GM06990 (cell line): ENCODE results near the gene ZNF57.

Source experiments
- DNase-seq: peaks from one replicate; pipeline ENCODE4 v3.0.0-alpha.2; 2011; ENCODE audit not compliant: insufficient read length; ENCODE audit errors: extremely low read depth
- H3K27me3 ChIP-seq: replicated peaks from 2 replicates; pipeline ENCODE4 v1.6.0; 2011; ENCODE audit warnings: low read length; ENCODE audit not compliant: control insufficient read depth, insufficient read depth
- H3K36me3 ChIP-seq: 2 replicates; pipeline ENCODE4 v1.5.1; 2011; ENCODE audit warnings: low read length; ENCODE audit not compliant: control insufficient read depth, insufficient read depth
- H3K4me3 ChIP-seq: replicated peaks from 2 replicates; pipeline ENCODE4 v1.5.1; 2011; ENCODE audit warnings: low read depth, mild to moderate bottlenecking, control low read depth, low read length
- TF ChIP-seq, protein P1 (sequence below): IDR thresholded peaks from 2 replicates; pipeline ENCODE4 v1.5.1; 2011; ENCODE audit warnings: low read length, control low read depth, mild to moderate bottlenecking, inconsistent platforms; ENCODE audit not compliant: insufficient read depth, poor library complexity, severe bottlenecking

ZNF57 gene

DNA sequence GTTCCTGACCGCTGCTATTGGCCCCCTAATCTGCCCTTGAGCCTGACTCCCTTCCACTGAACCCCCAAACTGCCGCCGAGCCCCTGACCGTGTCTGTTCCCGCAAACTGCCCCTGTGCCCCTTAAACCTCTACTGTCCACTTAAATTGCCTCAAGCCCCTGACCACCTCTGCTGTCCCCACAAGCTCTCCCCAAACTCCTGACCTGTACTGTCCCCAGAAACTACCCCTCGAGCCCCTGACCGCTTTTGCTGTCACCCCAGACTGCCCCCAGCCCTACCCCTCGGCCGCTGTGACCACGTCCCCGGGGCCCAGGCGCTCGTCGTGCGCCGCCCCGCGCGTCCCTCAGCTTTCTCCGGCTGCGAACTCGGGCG, 43.7 kb downstream of the ZNF57 start:
- Histone ChIP-seq H3K27me3 (no peaks in the 10 kb centered on the region), H3K36me3 (no peaks in the 10 kb centered on the region; the same call in 1 of the 2 replicates), H3K4me3 (peak overlapping the region; percentile 86)
- no peak for DNase-seq
- TF ChIP-seq, protein P1, sequence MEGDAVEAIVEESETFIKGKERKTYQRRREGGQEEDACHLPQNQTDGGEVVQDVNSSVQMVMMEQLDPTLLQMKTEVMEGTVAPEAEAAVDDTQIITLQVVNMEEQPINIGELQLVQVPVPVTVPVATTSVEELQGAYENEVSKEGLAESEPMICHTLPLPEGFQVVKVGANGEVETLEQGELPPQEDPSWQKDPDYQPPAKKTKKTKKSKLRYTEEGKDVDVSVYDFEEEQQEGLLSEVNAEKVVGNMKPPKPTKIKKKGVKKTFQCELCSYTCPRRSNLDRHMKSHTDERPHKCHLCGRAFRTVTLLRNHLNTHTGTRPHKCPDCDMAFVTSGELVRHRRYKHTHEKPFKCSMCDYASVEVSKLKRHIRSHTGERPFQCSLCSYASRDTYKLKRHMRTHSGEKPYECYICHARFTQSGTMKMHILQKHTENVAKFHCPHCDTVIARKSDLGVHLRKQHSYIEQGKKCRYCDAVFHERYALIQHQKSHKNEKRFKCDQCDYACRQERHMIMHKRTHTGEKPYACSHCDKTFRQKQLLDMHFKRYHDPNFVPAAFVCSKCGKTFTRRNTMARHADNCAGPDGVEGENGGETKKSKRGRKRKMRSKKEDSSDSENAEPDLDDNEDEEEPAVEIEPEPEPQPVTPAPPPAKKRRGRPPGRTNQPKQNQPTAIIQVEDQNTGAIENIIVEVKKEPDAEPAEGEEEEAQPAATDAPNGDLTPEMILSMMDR: no peak

DNA sequence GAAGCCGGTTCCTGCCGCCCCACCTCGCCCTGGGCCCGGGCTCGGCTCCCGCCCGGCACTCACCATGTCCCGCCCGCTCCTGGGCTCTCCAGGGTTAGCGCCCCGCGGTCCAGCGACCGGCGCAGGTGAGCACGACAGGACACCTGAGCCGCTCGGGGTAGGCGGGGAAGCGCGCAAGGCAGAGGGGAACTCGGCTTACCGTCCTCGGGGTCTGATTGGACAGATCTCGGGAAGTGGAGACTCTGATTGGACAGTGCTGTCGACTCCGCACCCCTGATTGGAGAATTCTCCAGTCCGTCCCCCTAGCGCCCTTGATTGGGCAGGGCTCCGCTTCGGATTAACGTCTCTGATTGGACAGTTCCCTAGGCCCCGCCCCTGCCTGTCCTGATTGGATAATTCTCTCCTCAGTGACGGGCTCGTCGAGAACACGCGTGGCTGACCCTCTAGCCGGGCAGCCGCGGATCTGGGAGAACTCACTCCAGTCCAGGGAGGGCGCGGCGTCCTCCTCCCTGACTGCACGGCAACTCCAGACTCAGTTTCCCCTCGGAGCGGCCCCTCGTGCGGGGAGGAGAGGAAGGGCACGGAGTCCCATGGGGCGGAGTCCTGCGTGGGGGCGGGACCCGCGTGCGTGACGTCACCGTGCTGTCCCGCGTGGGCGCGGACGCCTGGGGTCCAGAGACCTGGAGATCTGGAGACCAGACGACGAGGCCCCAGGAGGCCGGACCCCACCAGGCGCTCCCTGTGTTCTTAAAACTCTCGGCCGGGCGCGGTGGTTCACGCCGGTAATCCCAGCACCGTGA, 44.2 kb downstream of the ZNF57 start, which contains the start of gene ZNF77:
Gene ZNF77, minus strand, starts transcription at position 197 of the 800 bp plus-strand sequence. Its CDS starts 131 bp downstream, at position 66.
- Histone ChIP-seq H3K27me3 (no peaks in the 10 kb centered on the region), H3K36me3 (no peaks in the 10 kb centered on the region), H3K4me3 (peak within 1 kb of the TSS; percentile 86)
- TF ChIP-seq, protein P1: no peak
- peak; percentile 92 for DNase-seq

DNA sequence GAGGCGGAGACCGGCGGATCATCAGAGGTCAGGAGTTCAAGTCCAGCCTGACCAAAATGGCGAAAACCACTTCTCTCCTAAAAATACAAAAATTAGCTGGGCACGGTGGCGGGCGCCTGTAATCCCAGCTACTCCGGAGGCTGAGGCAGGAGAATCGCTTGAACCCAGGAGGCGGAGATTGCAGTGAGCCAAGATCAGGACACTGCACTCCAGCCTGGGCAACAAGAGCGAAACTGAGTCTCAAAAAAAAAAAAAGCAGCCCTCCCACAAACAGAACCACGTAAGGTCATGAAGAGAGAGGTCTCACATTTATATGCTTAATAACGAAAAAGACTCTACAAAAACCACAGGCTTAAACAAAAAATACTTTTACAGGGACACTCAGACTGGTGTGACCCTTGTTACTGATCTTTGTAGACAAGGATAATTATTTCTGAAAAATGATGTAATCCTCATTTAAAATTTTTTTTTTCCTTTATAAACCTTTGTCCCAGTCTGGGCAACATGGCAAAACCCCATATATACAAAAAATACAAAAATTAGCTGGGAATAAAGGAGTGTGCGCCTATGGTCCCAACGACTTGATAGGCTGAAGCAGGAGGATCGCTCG, 45.0 kb downstream of the ZNF57 start:
- H3K27me3 ChIP-seq: no peaks in the 10 kb centered on the region
- H3K4me3 ChIP-seq: peak overlapping the region; percentile 86
- DNase-seq: no peak
- TF ChIP-seq, protein P1: no peak
- no peaks in the 10 kb centered on the region for H3K36me3 ChIP-seq

DNA sequence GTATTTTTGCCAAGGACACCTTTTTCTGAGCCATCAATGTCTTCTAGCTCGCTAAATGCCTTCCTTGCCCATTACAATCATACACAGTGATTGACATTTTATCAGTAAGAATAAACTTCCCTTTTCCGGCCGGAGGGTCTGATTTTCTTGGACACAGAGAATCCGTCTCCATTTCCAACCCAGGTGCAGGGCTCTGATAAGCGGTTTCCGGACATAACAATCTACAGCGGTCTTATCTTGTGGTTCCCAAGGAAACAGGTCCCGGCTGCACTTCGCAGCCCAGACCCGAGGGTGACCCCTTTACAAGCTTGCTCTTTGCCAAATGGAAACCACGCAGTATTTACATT, 49.2 kb downstream of the ZNF57 start:
- no peak for DNase-seq
- H3K36me3 ChIP-seq: no peaks in the 10 kb centered on the region
- TF ChIP-seq, protein P1: no peak
- H3K27me3 ChIP-seq: no peaks in the 10 kb centered on the region
- peak overlapping the region; percentile 87 for H3K4me3 ChIP-seq

DNA sequence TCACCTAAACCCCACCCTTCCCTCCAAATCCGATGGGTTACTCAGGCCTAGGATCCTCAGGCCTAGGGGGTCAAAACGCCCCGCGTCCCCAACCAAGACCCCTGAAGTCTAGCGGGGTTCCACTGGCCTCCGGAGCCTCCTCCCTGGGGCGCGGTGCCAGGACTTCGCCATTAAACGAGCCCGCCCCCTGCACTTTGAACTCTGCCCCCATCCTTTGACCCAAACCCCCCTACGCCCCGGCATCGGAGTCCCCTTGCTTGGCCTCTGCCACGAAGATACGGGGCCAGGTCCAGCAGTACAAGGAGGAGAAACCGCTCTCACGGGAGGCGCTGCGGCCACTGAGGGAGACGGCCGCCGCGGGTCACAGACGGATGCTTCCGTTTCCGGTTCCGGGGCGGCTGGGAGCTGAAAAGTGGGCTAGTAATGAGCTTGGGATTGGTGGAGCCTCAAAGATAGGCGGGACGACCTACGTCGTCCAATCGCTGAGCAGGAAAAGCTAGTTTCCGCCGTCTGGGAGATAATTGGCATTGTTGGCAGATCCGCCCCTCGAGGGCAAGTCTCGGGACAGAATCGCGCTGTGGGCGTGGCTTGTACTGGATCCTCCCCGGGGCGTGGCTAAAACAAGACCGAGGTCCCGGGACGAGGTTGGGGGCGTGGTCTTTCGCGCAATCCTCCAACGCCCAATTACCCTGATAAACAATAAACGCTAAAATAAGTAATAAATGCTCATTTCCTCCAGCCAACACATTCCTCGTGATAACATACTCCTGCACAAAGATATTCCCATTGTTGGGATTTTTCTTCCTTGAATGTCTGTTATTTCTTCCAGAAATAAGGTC, 49.8 kb downstream of the ZNF57 start:
- peak overlapping the region; percentile 87 for H3K4me3 ChIP-seq

More for the DNA sequence above, 49.8 kb downstream of the ZNF57 start:
- H3K27me3 ChIP-seq: no peaks in the 10 kb centered on the region
- DNase-seq: peak; percentile 97
- H3K36me3 ChIP-seq: no peaks in the 10 kb centered on the region
- TF ChIP-seq, protein P1: no peak
